DND-41 (cell line): ENCODE data around the gene DIS3L2.

Source experiments
- CTCF ChIP-seq: IDR thresholded peaks from 2 replicates; pipeline ENCODE4 v1.5.1; 2012; ENCODE audit warnings: borderline replicate concordance, low read length, moderate library complexity, mild to moderate bottlenecking; ENCODE audit not compliant: poor library complexity, severe bottlenecking; ENCODE audit errors: extremely low read depth
- EZH2 ChIP-seq: IDR thresholded peaks from 3 replicates; pipeline ENCODE4 v1.6.1; 2012; ENCODE audit warnings: borderline replicate concordance, low read depth, mild to moderate bottlenecking, moderate library complexity, low read length, inconsistent platforms; ENCODE audit not compliant: severe bottlenecking

- TF ChIP-seq EZH2 (no peak), CTCF (no peak)
These were observed 331.7 kb downstream of the DIS3L2 start for GRCh38 chr2:232293191-232293590.
